Measurements from ENCODE around the gene EYA2. TPM values are rescaled to one million over a fixed set of nuclear protein-coding genes. Genes with fewer than 3 reads are reported as not detected.

The EYA2 gene
- total RNA-seq, 1 experiment from 2014 or later: 0.74 TPM

GRCh38 chr20:47237715-47238114 is 343.1 kb downstream of the EYA2 start:
- Mint-ChIP-seq H3K9me3 (no peaks in the 10 kb centered on the region), H3K36me3 (ENCODE audit: insufficient read depth in 1 of 3, low read depth in 3 of 3) (peaks cover 57 to 80% (median 73%) of the 10 kb centered on the region in 3 experiments), H3K27me3 (ENCODE audit: low read depth) (no peaks in the 10 kb centered on the region), H3K27ac (peak overlapping the region in 1 of 3 experiments; percentile 81; a peak in 2 of 7 replicates), H3K4me1 (peaks cover 1 to 13% of the 10 kb centered on the region in 2 experiments), H3K4me3 (no peak overlapping the region)
- Histone ChIP-seq H2BK20ac (ENCODE audit: low read depth, low read length, poor library complexity, severe bottlenecking) (no peak overlapping the region), H4K20me1 (ENCODE audit: control insufficient read depth, insufficient read depth, insufficient read length) (no peaks in the 10 kb centered on the region), H2BK12ac (ENCODE audit: insufficient read length, low read depth, low read length) (no peak overlapping the region), H3K4ac (ENCODE audit: low read depth, low read length) (no peak overlapping the region), H3K56ac (ENCODE audit: insufficient read length, low read depth, low read length) (no peak overlapping the region), H3K23me2 (ENCODE audit: insufficient read length, low read depth, low read length, poor library complexity, severe bottlenecking) (no peaks in the 10 kb centered on the region), H3K18ac (ENCODE audit: insufficient read length, low read depth, low read length) (no peak overlapping the region), H3K79me1 (ENCODE audit: insufficient read depth, low read depth, low read length, poor library complexity, severe bottlenecking) (no peaks in the 10 kb centered on the region), H3K9me3 (ENCODE audit: control insufficient read depth, low read depth, low read length) (no peaks in the 10 kb centered on the region), H2BK15ac (ENCODE audit: low read depth, low read length) (no peak overlapping the region), H3K14ac (ENCODE audit: insufficient read depth, low read length) (no peak overlapping the region), H3K9ac (ENCODE audit: extremely low read depth, insufficient read length, low read length) (no peak overlapping the region), H3K27me3 (ENCODE audit: insufficient read depth, low read length) (no peaks in the 10 kb centered on the region), H3K23ac (ENCODE audit: insufficient read length, low read depth, low read length) (no peak overlapping the region), H3K4me2 (ENCODE audit: insufficient read depth, insufficient read length, low read length) (no peak overlapping the region), H3K4me1 (ENCODE audit: insufficient read depth, low read length) (no peaks in the 10 kb centered on the region), H4K91ac (ENCODE audit: insufficient read length, low read depth, low read length) (no peak overlapping the region), H3K79me2 (ENCODE audit: insufficient read depth, low read length) (no peaks in the 10 kb centered on the region), H2AFZ (ENCODE audit: low read length) (no peak overlapping the region), H4K8ac (replicated peaks; ENCODE audit: insufficient read length, low read depth, low read length) (no peak overlapping the region), H4K5ac (ENCODE audit: insufficient read length, low read depth, low read length) (no peak overlapping the region), H2AK5ac (ENCODE audit: insufficient read length, low read length) (no peak overlapping the region), H2BK120ac (ENCODE audit: low read depth, low read length, poor library complexity, severe bottlenecking) (no peak overlapping the region), H2BK5ac (ENCODE audit: insufficient read length, low read length) (no peak overlapping the region), H3K27ac (ENCODE audit: insufficient read length, low read depth, low read length) (no peak overlapping the region), H3T11ph (ENCODE audit: low read length) (no peak overlapping the region)
- WGBS (ENCODE audit: extremely low coverage, insufficient read length, low lambda C conversion rate): no CpG with 5 or more reads among the region's 4 CpGs
- DNase-seq: no peak
- no peak for TF ChIP-seq CTCF (conservative IDR thresholded peaks at IDR 0.05)

Small RNAs within 50 kb of the gene (microRNA-seq; reads per million reads assigned to microRNA genes)
- not detected for gene MIR3616 (ENCODE audit: borderline microRNAs expressed)

Other genes with a start within 250 kb of the EYA2 start
- gene SLC13A3, start 243.4 kb upstream of the EYA2 start, total RNA-seq (2021): 15.2 and 17.5 TPM in 2 replicates
- 21.1 and 21.5 TPM in 2 replicates for gene TP53RK, start 205.4 kb upstream of the EYA2 start, total RNA-seq (2021)
- 8.2 and 9.9 TPM in 2 replicates for gene SLC2A10, start 185.2 kb upstream of the EYA2 start, total RNA-seq (2021)